T-cell (primary cell): ENCODE data around the gene MFAP2. TPM values are rescaled to one million over a fixed set of nuclear protein-coding genes. Genes with fewer than 3 reads are reported as not detected.
"Not testable (repeated sequence)": the region's sequence is repeated elsewhere in the genome, so short reads cannot be mapped to it uniquely, and the experiment has no call there.

Experiments used
- ATAC-seq, 4 experiments: fragments of 200-7000 bp in 3 of 4; fragments of 150-1000 bp in 1 of 4; cut with Tn5 transposase; replicated peaks in 1 of 4; 1 replicate in 3 of 4; 2 replicates in 1 of 4; pipeline ENCODE4 v1.10.0; 2021; ENCODE audit warnings: moderate library complexity in 3 of 4, mild to moderate bottlenecking in 2 of 4, moderate number of reproducible peaks in 1 of 4
- CTCF ChIA-PET, 2 donors: fragments of 300-600 bp; sonication (Branson Sonifier 250); formaldehyde crosslinking; loops; one replicate each; lab custom pipeline; 2022; ENCODE audit warnings: antibody characterized with exemption in 2 of 2; lab: Charles Lee
- POLR2A ChIA-PET, 2 donors: fragments of 300-600 bp; sonication (Branson Sonifier 250); formaldehyde crosslinking; loops; one replicate each; lab custom pipeline; 2022; ENCODE audit warnings: antibody characterized with exemption in 2 of 2; lab: Charles Lee
- DNase-seq, 35 experiments: peaks; one replicate each; pipeline versions ENCODE4 v3.0.0 to v3.0.0-alpha.2; 2013 to 2023
- H3K27ac ChIP-seq: one replicate; pipeline ENCODE4 v1.5.1; 2013; ENCODE audit warnings: low read length
- H3K27me3 ChIP-seq, 2 experiments: replicated peaks in 1 of 2; 1 replicate in 1 of 2; 2 replicates in 1 of 2; pipeline versions ENCODE4 v1.6.1 to v1.7.0; 2013; ENCODE audit warnings: low read length in 1 of 2, mixed read lengths in 1 of 2; ENCODE audit not compliant: control insufficient read depth in 2 of 2, insufficient read depth in 2 of 2; ENCODE audit errors: extremely low read depth in 1 of 2
- H3K36me3 ChIP-seq, 2 donors: 1 replicate in 1 of 2; 2 replicates in 1 of 2; pipeline versions ENCODE4 v1.6.1 to v1.7.0; 2013; ENCODE audit warnings: low read length in 1 of 2; ENCODE audit not compliant: control insufficient read depth in 2 of 2, insufficient read depth in 1 of 2; ENCODE audit errors: extremely low read depth in 1 of 2
- H3K4me1 ChIP-seq, 2 experiments: 1 replicate in 1 of 2; 2 replicates in 1 of 2; pipeline versions ENCODE4 v1.6.1 to v1.7.0; 2013; ENCODE audit warnings: low read length in 2 of 2, mixed read lengths in 1 of 2; ENCODE audit not compliant: insufficient read depth in 2 of 2, control insufficient read depth in 1 of 2; ENCODE audit errors: extremely low read depth in 1 of 2
- H3K4me3 ChIP-seq, 2 donors: 1 replicate in 1 of 2; 2 replicates in 1 of 2; pipeline versions ENCODE4 v1.5.1 to v1.7.0; 2013; ENCODE audit warnings: mild to moderate bottlenecking in 2 of 2, low read length in 1 of 2, moderate library complexity in 1 of 2; ENCODE audit not compliant: control insufficient read depth in 1 of 2; ENCODE audit errors: extremely low read depth in 1 of 2
- H3K9me3 ChIP-seq: 2 replicates; pipeline ENCODE4 v1.7.0; 2013
- H3K27ac Mint-ChIP-seq, 2 donors: one replicate each; pipeline ENCODE4 v1.8.0; 2020 to 2021; ENCODE audit warnings: mild to moderate bottlenecking in 2 of 2, mixed read lengths in 2 of 2
- H3K27me3 Mint-ChIP-seq, 2 donors: one replicate each; pipeline ENCODE4 v1.8.0; 2021 to 2022; ENCODE audit warnings: mixed read lengths in 2 of 2
- H3K36me3 Mint-ChIP-seq: one replicate; pipeline ENCODE4 v1.8.0; 2021; ENCODE audit warnings: mixed read lengths
- H3K4me1 Mint-ChIP-seq, 3 donors: one replicate each; pipeline ENCODE4 v1.8.0; 2020 to 2022; ENCODE audit warnings: mixed read lengths in 3 of 3, mild to moderate bottlenecking in 1 of 3
- H3K4me3 Mint-ChIP-seq, 3 donors: one replicate each; pipeline ENCODE4 v1.8.0; 2020 to 2022; ENCODE audit warnings: mild to moderate bottlenecking in 3 of 3, mixed read lengths in 3 of 3, moderate library complexity in 3 of 3
- H3K9me3 Mint-ChIP-seq, 3 donors: one replicate each; pipeline ENCODE4 v1.8.0; 2020 to 2022; ENCODE audit warnings: mixed read lengths in 3 of 3
- WGBS: methylation state at CpG from one replicate; pipeline ENCODE4 v1.1.5; 2013; ENCODE audit warnings: missing lambda C conversion rate; ENCODE audit not compliant: insufficient coverage; 5-methylcytosine and 5-hydroxymethylcytosine counted together
- total RNA-seq, 35 experiments: library from RNA in 6 of 35; stranded (reverse) in 6 of 35; fragments of 120-200 nt in 1 of 35; gene quantifications; one replicate each; pipeline versions ENCODE4 v1.2.1 to v1.2.4 and lab custom pipeline; 2013 to 2026

The MFAP2 gene
- total RNA-seq, 5 donors from 2014 or later (not counting 1 experiment from before 2014, with no cell fraction given) = not detected

DNA sequence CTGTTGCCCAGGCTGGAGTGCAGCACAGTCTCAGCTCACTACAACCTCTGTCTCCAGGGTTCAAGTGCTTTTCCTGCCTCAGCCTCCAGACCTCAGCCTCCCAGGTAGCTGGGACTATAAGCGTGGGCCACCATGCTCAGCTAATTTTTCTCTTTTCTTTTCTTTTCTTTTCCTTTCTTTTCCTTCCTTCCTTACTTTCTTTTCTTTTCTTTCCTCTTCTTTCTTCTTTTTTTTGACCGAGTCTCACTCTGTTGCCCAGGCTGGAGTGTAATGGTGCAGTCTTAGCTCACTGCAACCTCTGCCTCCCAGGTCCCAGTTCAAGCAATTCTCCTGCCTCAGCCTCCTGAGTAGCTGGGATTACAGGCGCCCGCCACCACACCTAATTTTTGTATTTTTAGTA, 16.3 kb downstream of the MFAP2 start:
- H3K4me3 ChIP-seq, POLR2A ChIA-PET, H3K27ac Mint-ChIP-seq, H3K9me3 Mint-ChIP-seq, CTCF ChIA-PET, H3K9me3 ChIP-seq, ATAC-seq, H3K4me3 Mint-ChIP-seq, H3K27ac ChIP-seq, H3K27me3 Mint-ChIP-seq, H3K27me3 ChIP-seq, DNase-seq: not testable (repeated sequence)
- peaks cover 22% of the 10 kb centered on the region for H3K36me3 Mint-ChIP-seq
- WGBS = 96% methylated on average over 4 of the region's 4 CpGs
- Histone ChIP-seq H3K36me3 (peaks cover 7 to 15% of the 10 kb centered on the region in 2 donors), H3K4me1 (peaks cover 0 to 11% of the 10 kb centered on the region in 2 experiments)
- peaks cover 13 to 19% (median 14%) of the 10 kb centered on the region in 3 donors for H3K4me1 Mint-ChIP-seq

DNA sequence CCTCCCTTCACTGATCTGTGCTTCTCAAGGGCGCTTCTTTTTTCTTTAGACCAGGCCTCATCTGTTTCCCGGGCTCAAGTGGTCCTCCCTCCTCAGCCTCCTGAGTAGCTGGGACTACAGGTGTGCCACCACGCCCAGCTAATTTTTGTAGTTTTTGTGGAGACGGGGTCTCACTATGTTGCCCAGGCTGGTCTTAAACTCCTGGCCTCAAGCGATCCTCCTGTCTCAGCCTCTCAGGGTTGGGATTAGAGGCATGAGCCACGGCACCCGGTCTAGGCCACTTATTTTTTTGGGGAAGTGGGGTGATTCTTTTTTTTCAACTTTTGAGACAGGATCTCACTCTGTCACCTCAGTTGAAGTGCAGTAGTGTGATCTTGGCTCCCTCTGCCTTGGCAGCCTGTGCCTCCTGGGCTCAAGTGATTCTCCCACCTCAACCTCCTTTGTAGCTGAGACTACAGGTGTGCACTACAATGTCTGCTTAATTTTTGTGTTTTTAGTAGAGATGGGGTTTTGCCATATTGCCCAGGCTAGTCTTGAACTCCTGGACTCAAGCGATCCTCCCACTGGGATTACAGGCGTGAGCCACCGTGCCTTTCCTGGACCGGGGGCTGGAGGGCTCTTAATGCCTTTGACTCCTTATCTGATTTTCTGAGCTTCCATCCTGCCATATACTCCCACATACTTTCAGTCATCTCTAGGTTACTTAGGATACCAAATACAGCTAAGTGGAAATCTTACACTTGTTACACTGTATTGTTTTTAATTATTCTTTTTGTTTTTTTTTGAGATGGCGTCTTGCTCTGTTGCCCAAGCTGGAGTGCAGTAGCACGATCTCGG, 18.9 kb downstream of the MFAP2 start:
- POLR2A ChIA-PET = no interaction called here
- H3K36me3 Mint-ChIP-seq = peaks cover 17% of the 10 kb centered on the region
- ATAC-seq (no peak), DNase-seq (no peak)
- H3K9me3 Mint-ChIP-seq = no peaks in the 10 kb centered on the region
- peaks cover 13 to 19% (median 14%) of the 10 kb centered on the region in 3 donors for H3K4me1 Mint-ChIP-seq
- peak overlapping the region; percentile 37 to 51 for H3K4me3 ChIP-seq
- CTCF ChIA-PET = interaction anchor here (0.6 to 1.7 kb wide), 4 partner anchors 10 to 519 kb away, joined by 3 to 9 read pairs (median 4); no protein-coding TSS in a partner anchor
- no peak overlapping the region for H3K27ac Mint-ChIP-seq
- H3K27me3 ChIP-seq = no peaks in the 10 kb centered on the region
- H3K36me3 ChIP-seq = peaks cover 6 to 7% of the 10 kb centered on the region in 2 donors
- no peak overlapping the region for H3K27ac ChIP-seq
- peaks cover 0 to 11% of the 10 kb centered on the region in 2 experiments for H3K4me1 ChIP-seq
- WGBS = 91% methylated on average over 7 of the region's 14 CpGs
- H3K9me3 ChIP-seq = no peaks in the 10 kb centered on the region
- peak overlapping the region; percentile 66 to 81 (median 68) for H3K4me3 Mint-ChIP-seq
- H3K27me3 Mint-ChIP-seq = no peaks in the 10 kb centered on the region

DNA sequence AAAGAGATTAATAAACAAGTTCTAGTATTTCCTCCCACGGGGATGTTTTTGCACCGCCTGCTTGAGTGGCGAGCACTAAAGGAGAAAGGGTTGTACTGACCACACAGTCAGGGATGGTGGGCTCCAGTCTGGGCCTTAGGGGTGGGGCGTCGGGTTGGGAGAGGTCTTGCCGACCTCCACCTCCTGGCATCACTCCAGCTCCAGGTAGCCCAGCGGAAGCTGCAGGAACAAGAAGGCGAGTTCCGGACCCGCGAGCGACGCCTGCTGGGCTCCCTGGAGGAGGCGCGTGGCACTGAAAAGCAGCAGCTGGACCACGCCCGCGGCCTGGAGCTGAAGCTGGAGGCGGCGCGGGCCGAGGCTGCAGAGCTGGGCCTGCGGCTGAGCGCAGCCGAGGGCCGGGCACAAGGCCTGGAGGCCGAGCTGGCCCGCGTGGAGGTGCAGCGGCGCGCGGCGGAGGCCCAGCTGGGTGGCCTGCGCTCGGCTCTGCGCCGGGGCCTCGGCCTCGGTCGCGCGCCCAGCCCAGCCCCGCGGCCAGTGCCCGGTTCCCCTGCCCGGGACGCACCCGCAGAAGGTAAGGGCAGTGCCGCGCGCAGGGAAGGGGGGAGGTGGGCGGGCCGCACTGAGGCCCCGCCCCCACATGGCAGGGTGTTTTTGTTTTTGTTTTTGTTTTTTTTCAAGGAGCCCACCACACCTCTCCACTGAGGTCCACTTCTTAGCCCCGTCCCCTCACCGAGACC, 19.7 kb downstream of the MFAP2 start:
- peak; percentile 49 to 81 (median 65) for DNase-seq
- Histone ChIP-seq H3K9me3 (no peaks in the 10 kb centered on the region), H3K4me3 (peak overlapping the region; percentile 47 to 51), H3K4me1 (peaks cover 0 to 11% of the 10 kb centered on the region in 2 experiments), H3K27me3 (no peaks in the 10 kb centered on the region), H3K27ac (no peak overlapping the region), H3K36me3 (peaks cover 2 to 5% of the 10 kb centered on the region in 2 donors)
- H3K4me3 Mint-ChIP-seq = peak overlapping the region; percentile 73 to 83 (median 81)
- ATAC-seq = peak; percentile 90 to 94 (median 92)
- WGBS = 8% methylated on average over 43 of the region's 57 CpGs
- ChIA-PET CTCF (interaction anchor here (0.6 to 1.7 kb wide), 7 partner anchors 9 to 519 kb away, joined by 3 to 9 read pairs (median 3); no protein-coding TSS in a partner anchor), POLR2A (no interaction called here)
- H3K27ac Mint-ChIP-seq = peak overlapping the region; percentile 84 to 88
- H3K9me3 Mint-ChIP-seq = no peaks in the 10 kb centered on the region
- H3K4me1 Mint-ChIP-seq = peaks cover 13 to 19% (median 14%) of the 10 kb centered on the region in 3 donors
- H3K27me3 Mint-ChIP-seq = no peaks in the 10 kb centered on the region
- H3K36me3 Mint-ChIP-seq = peaks cover 12% of the 10 kb centered on the region

DNA sequence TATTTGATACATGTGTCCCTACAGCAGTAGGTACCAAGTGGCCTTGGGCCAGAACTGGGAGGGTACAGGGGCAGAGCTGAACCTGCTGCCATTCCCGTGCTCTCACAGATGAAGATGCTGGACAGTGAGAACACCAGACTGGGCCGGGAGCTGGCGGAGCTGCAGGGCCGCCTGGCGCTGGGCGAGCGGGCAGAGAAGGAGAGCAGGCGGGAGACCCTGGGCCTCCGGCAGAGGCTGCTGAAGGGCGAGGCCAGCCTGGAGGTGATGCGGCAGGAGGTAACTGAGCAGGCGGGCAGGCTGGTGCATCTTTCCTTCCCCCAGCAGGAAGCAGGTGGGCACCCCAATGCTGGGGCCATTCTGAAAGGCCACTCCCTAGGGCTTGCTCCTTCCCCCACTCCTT, 21.9 kb downstream of the MFAP2 start:
- H3K4me1 Mint-ChIP-seq = peaks cover 13 to 14% (median 14%) of the 10 kb centered on the region in 3 donors
- H3K36me3 Mint-ChIP-seq = peaks cover 4% of the 10 kb centered on the region
- Histone ChIP-seq H3K4me3 (no peak overlapping the region), H3K36me3 (peaks cover 0 to 2% of the 10 kb centered on the region in 2 donors), H3K27me3 (no peaks in the 10 kb centered on the region), H3K27ac (no peak overlapping the region), H3K4me1 (peaks cover 0 to 11% of the 10 kb centered on the region in 2 experiments), H3K9me3 (no peaks in the 10 kb centered on the region)
- no peaks in the 10 kb centered on the region for H3K27me3 Mint-ChIP-seq
- no peak overlapping the region for H3K4me3 Mint-ChIP-seq
- no peak for DNase-seq
- POLR2A ChIA-PET = no interaction called here
- CTCF ChIA-PET = no interaction called here
- ATAC-seq = no peak
- no peak overlapping the region for H3K27ac Mint-ChIP-seq
- 96% methylated on average over 10 of the region's 12 CpGs for WGBS
- H3K9me3 Mint-ChIP-seq = no peaks in the 10 kb centered on the region

DNA sequence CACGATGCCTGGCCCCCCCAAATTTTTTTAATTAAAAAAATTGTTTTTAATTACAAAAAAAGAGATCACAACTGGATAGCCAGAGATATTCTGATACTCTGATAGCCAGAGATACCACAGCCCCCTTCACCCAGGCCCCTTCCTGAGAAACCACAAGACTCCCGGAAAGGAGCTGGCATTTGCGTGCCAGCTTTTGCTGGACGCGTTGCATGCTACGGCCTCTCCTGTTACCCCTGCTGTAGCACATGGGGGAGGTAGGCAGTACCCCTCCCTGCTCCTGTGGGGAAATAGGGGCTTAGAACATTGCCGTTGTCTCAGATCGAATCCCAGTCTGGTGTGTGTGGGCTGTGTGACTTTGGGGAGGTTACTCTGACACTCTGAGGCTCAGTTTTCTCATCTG, 22.7 kb downstream of the MFAP2 start:
- H3K9me3 Mint-ChIP-seq = no peaks in the 10 kb centered on the region
- CTCF ChIA-PET = no interaction called here
- H3K27me3 ChIP-seq = no peaks in the 10 kb centered on the region
- no peak overlapping the region for H3K4me3 Mint-ChIP-seq
- WGBS = 90% methylated on average over 4 of the region's 8 CpGs
- H3K4me1 Mint-ChIP-seq = peaks cover 13 to 14% (median 14%) of the 10 kb centered on the region in 3 donors
- H3K4me1 ChIP-seq = peaks cover 0 to 11% of the 10 kb centered on the region in 2 experiments
- no peak overlapping the region for H3K27ac ChIP-seq
- ATAC-seq (no peak), DNase-seq (no peak)
- H3K4me3 ChIP-seq = no peak overlapping the region
- no peak overlapping the region for H3K27ac Mint-ChIP-seq
- H3K36me3 Mint-ChIP-seq = peaks cover 4% of the 10 kb centered on the region
- H3K9me3 ChIP-seq = no peaks in the 10 kb centered on the region
- H3K27me3 Mint-ChIP-seq = no peaks in the 10 kb centered on the region
- POLR2A ChIA-PET = no interaction called here
- H3K36me3 ChIP-seq = peaks cover 0 to 2% of the 10 kb centered on the region in 2 donors

DNA sequence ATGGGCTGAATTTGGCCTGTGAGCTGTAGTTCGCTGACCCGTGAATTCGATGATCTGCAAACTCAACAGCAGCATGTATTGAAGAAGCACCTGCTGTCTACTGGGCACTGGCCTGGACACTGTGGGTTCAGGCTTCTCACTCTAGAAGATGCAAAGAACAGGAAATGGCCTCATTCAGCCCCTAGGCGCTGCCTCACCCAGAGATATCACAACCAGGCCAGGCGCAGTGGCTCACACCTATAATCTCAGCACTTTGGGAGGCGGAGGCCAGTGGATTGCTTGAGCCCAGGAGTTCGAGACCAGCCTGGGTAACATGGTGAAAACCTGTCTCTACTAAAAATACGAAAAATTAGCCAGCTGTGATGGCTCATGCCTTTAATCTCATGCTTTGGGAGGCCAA, 23.6 kb downstream of the MFAP2 start:
- no peaks in the 10 kb centered on the region for H3K9me3 Mint-ChIP-seq
- CTCF ChIA-PET = no interaction called here

More for the DNA sequence above, 23.6 kb downstream of the MFAP2 start:
- peaks cover 0 to 13% of the 10 kb centered on the region in 2 experiments for H3K4me1 ChIP-seq
- Mint-ChIP-seq H3K4me3 (no peak overlapping the region), H3K27ac (no peak overlapping the region), H3K27me3 (no peaks in the 10 kb centered on the region), H3K36me3 (peaks cover 4% of the 10 kb centered on the region), H3K4me1 (peaks cover 12 to 13% (median 12%) of the 10 kb centered on the region in 3 donors)
- peaks cover 0 to 2% of the 10 kb centered on the region in 2 donors for H3K36me3 ChIP-seq
- no peaks in the 10 kb centered on the region for H3K9me3 ChIP-seq
- no peak overlapping the region for H3K4me3 ChIP-seq
- no peak for DNase-seq
- no peaks in the 10 kb centered on the region for H3K27me3 ChIP-seq
- POLR2A ChIA-PET = no interaction called here
- 83% methylated on average over 8 of the region's 8 CpGs for WGBS
- no peak overlapping the region for H3K27ac ChIP-seq
- ATAC-seq = no peak
